22Rv1 (cell line): Measurements from ENCODE around the gene LARP1.

Experiments used
- ZFX ChIP-seq: fragments of 450-650 bp; IDR thresholded peaks from 2 replicates; pipeline ENCODE4 v1.6.1; 2017; ENCODE audit warnings: antibody characterized with exemption, borderline replicate concordance
- TF ChIP-seq, protein P1 (sequence below): fragments of 450-650 bp; IDR thresholded peaks from 2 replicates; pipeline ENCODE4 v1.5.1; 2017; ENCODE audit warnings: mild to moderate bottlenecking

DNA sequence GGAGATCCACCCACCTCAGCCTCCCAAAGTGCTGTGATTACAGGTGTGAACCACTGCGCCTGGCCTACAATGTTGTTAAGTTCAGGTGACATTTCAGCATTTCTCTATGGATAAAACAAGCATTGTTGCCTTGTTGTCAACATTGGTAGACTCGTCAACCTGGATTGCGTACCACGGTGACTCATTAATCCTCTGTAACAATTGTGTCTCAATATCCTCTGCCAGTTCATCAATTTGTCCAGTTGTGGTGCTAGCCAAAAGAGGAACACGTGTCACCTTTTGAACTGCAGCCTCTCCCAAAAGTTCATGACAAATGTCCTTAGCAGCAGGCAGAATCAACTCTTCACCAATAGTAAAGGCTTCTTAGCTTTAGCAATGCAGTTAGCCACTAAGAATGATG is 46.3 kb upstream of the LARP1 start:
- TF ChIP-seq, protein P1, sequence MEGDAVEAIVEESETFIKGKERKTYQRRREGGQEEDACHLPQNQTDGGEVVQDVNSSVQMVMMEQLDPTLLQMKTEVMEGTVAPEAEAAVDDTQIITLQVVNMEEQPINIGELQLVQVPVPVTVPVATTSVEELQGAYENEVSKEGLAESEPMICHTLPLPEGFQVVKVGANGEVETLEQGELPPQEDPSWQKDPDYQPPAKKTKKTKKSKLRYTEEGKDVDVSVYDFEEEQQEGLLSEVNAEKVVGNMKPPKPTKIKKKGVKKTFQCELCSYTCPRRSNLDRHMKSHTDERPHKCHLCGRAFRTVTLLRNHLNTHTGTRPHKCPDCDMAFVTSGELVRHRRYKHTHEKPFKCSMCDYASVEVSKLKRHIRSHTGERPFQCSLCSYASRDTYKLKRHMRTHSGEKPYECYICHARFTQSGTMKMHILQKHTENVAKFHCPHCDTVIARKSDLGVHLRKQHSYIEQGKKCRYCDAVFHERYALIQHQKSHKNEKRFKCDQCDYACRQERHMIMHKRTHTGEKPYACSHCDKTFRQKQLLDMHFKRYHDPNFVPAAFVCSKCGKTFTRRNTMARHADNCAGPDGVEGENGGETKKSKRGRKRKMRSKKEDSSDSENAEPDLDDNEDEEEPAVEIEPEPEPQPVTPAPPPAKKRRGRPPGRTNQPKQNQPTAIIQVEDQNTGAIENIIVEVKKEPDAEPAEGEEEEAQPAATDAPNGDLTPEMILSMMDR, result no peak
- no peak for TF ChIP-seq ZFX
